BJ (cell line): ENCODE measurements around the gene MCU. TPM values are rescaled to one million over a fixed set of nuclear protein-coding genes. Genes with fewer than 3 reads are reported as not detected.
"Not testable (repeated sequence)": the region's sequence is repeated elsewhere in the genome, so short reads cannot be mapped to it uniquely, and the experiment has no call there.

Experiments used
- CTCF ChIA-PET: fragments of 350-600 bp; formaldehyde crosslinking; extraction: SDS; loops from one replicate; lab custom pipeline; 2021; ENCODE audit warnings: antibody characterized with exemption, inconsistent platforms; lab: Yijun Ruan, JAX
- POLR2A ChIA-PET: fragments of 300-600 bp; sonication (Branson Sonifier 250); formaldehyde crosslinking; extraction: SDS; loops from one replicate; lab custom pipeline; 2021; ENCODE audit warnings: antibody characterized with exemption; lab: Charles Lee
- DNase-seq: peaks from one replicate; pipeline ENCODE4 v3.0.0-alpha.2; 2011; ENCODE audit warnings: low read depth
- H3K27me3 ChIP-seq: 2 replicates; pipeline ENCODE4 v1.6.0; 2011; ENCODE audit warnings: low read length; ENCODE audit not compliant: control insufficient read depth, insufficient read depth
- H3K36me3 ChIP-seq: 2 replicates; pipeline ENCODE4 v1.5.1; 2011; ENCODE audit warnings: low read length; ENCODE audit not compliant: control insufficient read depth, insufficient read depth
- H3K4me3 ChIP-seq: 2 replicates; pipeline ENCODE4 v1.5.1; 2011; ENCODE audit warnings: low read depth, mild to moderate bottlenecking, control low read depth, low read length
- polyA plus RNA-seq: library from polyadenylated mRNA; depleted of rRNA; stranded (reverse); fragments of >200 nt; gene quantifications from 2 replicates; pipeline ENCODE4 v1.2.3, GENCODE V29; 2011
- TF ChIP-seq, protein P1 (sequence below): IDR thresholded peaks from 2 replicates; pipeline ENCODE4 v1.5.1; 2011; ENCODE audit warnings: low read depth, mild to moderate bottlenecking, control low read depth, inconsistent platforms, low read length, moderate library complexity; ENCODE audit not compliant: insufficient read depth

Gene MCU
- polyA plus RNA-seq, 1 experiment = 78.7 TPM

DNA sequence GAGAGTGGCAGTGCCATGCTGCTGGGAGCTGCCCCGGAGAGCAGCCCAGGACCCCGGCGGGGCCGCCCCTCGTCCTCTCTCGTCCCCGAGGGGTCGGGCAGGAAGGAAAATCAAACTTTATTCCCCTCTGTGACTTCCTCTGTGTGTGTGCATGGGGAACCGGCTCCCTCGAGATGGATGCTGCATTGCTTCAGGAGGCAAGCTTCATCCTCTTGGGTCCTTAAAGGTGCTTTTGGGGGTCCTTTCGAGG is 726 bp downstream of the MCU start:
- peak overlapping the region; percentile 93 for H3K4me3 ChIP-seq
- POLR2A ChIA-PET = interaction anchor here (1.1 to 1.4 kb wide), 2 partner anchors 17 to 142 kb away, joined by 4 to 5 read pairs; no protein-coding TSS in a partner anchor
- TF ChIP-seq, protein P1, sequence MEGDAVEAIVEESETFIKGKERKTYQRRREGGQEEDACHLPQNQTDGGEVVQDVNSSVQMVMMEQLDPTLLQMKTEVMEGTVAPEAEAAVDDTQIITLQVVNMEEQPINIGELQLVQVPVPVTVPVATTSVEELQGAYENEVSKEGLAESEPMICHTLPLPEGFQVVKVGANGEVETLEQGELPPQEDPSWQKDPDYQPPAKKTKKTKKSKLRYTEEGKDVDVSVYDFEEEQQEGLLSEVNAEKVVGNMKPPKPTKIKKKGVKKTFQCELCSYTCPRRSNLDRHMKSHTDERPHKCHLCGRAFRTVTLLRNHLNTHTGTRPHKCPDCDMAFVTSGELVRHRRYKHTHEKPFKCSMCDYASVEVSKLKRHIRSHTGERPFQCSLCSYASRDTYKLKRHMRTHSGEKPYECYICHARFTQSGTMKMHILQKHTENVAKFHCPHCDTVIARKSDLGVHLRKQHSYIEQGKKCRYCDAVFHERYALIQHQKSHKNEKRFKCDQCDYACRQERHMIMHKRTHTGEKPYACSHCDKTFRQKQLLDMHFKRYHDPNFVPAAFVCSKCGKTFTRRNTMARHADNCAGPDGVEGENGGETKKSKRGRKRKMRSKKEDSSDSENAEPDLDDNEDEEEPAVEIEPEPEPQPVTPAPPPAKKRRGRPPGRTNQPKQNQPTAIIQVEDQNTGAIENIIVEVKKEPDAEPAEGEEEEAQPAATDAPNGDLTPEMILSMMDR = no peak
- H3K36me3 ChIP-seq = no peaks in the 10 kb centered on the region
- CTCF ChIA-PET = interaction anchor here (4.8 kb wide), 1 partner anchor 142 kb away, joined by 62 read pairs; no protein-coding TSS in a partner anchor
- no peak for DNase-seq
- H3K27me3 ChIP-seq = no peaks in the 10 kb centered on the region

DNA sequence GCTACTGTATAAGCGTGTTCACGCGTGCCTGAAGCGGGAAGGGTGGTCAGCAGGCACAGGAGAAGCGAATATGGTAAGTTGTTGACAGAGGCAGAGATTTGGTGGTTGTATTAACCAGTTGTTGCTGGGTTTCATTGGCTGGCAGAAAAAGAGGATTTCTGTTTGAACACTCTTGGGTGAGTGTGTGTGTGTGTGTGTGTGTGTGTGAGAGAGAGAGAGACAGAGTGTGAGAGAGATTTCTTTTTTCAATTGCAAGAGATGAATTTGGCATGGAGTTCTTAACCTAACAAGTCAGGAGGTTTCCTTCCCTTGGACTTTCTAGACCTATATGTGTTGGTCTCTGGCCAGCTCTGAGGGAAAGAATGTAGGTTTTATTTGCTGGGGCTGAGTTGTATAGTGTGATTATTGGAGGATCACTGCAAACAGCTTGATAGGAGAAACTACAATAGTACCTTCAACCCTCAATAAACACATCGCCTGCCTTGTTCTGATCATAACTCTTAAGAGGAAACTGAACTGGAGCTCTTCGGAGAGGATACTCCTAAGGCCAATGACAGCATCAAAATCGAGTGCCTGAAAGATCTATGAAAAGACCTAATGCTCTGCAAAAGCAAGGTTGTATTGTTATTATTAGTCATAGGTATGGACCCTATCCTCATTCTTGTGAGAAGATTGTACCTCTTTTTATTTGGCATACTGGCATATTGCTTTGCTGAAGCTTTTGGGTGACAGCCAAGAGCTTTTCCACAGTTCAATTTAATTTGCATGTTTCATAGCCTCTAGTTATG is 1.2 kb downstream of the MCU start:
- DNase-seq = no peak
- TF ChIP-seq, protein P1 = no peak
- ChIA-PET POLR2A (interaction anchor here (1.1 to 1.4 kb wide), 2 partner anchors 17 to 141 kb away, joined by 4 to 5 read pairs; no protein-coding TSS in a partner anchor), CTCF (interaction anchor here (0.8 to 4.8 kb wide), 5 partner anchors 47 to 329 kb away, joined by 3 to 62 read pairs (median 3); no protein-coding TSS in a partner anchor)
- Histone ChIP-seq H3K36me3 (no peaks in the 10 kb centered on the region), H3K4me3 (peak overlapping the region; percentile 93), H3K27me3 (no peaks in the 10 kb centered on the region)

DNA sequence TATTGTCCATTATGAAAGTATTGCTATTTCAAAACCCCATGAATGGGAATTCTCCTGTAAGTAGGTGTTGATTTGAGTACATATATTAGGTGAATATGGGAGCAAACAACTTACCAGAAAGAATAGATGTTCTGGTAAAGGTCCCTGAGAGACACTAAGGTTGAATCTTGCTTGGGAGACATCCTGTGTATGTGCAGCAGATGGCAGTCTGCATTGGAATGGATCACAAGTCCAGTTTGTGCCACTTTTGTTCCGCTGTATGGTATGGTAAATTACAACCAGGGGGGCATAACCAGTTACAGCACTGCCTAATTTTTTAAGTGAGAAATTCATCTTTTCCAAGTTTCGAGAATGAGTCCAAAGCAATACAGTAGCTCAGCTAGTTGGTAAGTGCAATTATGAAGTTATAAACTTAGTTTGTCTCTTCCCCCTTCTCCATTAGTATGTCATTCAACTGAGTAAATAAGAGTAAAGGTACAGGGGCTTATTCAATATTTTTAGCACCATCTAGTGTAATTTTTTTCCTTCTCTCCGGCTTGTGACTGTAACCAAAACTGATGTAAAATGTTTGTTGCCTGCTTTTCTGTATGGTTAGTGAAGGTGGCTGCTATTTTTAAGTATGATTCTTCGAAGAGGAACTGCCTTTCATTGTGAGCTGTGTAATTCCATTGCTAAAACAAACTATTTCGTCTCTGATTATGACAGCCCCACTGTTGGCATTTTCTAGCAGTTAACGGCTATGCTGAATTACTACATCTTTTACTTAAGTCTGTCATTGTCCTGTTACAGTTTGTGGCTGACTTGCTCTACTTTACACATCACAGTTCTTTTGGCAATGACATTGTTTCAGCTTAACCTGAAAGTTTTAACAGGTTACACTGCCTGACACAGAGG is 2.8 kb downstream of the MCU start:
- DNase-seq = no peak
- Histone ChIP-seq H3K27me3 (no peaks in the 10 kb centered on the region), H3K36me3 (no peaks in the 10 kb centered on the region), H3K4me3 (no peak overlapping the region)
- ChIA-PET POLR2A (no interaction called here), CTCF (interaction anchor here (0.8 to 4.8 kb wide), 4 partner anchors 8 to 140 kb away, joined by 3 to 62 read pairs (median 4); no protein-coding TSS in a partner anchor)
- TF ChIP-seq, protein P1 = peak; percentile 57

DNA sequence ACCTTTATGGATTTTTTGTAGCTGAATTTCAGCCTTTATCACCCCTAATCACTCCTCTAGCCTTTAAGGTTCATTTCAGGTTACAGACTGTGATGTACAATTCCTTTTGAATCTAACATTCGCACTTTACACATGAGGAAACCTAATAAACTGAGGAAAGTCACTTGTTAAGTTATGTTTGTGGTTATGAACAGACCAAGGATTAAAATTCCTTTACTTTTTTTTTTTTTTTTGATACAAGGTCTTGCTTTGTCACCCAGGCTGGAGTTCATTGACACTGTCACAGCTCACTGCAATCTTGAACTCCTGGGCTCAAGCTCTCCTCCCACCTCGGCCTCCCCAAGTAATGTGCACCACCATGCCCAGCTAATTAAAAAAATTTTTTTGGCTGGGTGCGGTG is 3.6 kb downstream of the MCU start:
- CTCF ChIA-PET = interaction anchor here (0.8 to 4.8 kb wide), 3 partner anchors 9 to 140 kb away, joined by 3 to 62 read pairs (median 4); no protein-coding TSS in a partner anchor
- TF ChIP-seq, protein P1 = no peak
- DNase-seq = no peak
- H3K4me3 ChIP-seq = no peak overlapping the region
- H3K36me3 ChIP-seq = no peaks in the 10 kb centered on the region
- no peaks in the 10 kb centered on the region for H3K27me3 ChIP-seq
- POLR2A ChIA-PET = no interaction called here

DNA sequence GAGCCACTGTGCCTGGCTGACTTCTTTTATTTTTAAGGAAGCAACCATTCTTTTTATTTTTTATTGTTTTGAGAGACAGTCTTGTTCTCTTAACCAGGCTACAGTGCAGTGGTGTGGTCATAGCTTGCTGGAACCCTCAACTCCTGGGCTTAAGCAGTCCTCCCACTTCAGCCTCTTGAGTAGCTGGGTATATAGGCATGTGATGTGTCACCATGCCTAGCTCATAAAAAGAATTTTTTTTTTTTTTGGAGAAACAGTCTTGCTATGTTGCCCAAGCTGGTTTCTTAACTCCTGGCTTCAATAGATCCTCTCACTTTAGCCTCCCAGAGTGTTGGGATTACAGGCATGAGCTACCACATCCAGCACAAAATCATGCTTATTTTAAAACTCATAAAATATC is 5.8 kb downstream of the MCU start:
- ChIA-PET CTCF (no interaction called here), POLR2A (no interaction called here)
- TF ChIP-seq, protein P1 = no peak
- Histone ChIP-seq H3K36me3 (0 out of 2 replicates have a peak, but pooled peaks cover 1% of the 10 kb centered on the region), H3K27me3 (no peaks in the 10 kb centered on the region), H3K4me3 (no peak overlapping the region)
- DNase-seq = no peak

DNA sequence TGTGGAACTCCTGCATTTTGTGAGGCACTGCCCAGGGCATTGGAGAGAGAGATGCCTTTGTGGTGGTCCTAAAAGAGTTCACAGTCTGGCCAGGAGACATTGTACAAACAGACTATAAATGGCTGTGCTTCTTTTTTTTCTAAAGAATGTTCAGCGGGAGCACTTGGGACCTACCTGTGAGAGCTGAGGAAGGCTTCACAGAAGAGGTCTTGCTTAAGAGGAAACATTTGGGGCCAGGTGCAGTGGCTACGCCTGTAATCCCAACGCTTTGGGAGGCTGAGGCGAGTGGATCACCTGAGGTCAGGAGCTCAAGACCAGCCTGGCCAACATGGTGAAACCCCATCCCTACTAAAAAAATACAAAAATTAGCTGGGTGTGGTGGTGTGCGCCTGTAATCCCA is 10.5 kb downstream of the MCU start:
- POLR2A ChIA-PET, H3K4me3 ChIP-seq, DNase-seq, H3K27me3 ChIP-seq, H3K36me3 ChIP-seq: not testable (repeated sequence)
- CTCF ChIA-PET = interaction anchor here (1.4 kb wide), 1 partner anchor 12 kb away, joined by 4 read pairs; no protein-coding TSS in a partner anchor
